Central memory CD8-positive, alpha-beta T cell (primary cell): Measurements from ENCODE around the gene SPEG.
"Not testable (repeated sequence)": the region's sequence is repeated elsewhere in the genome, so short reads cannot be mapped to it uniquely, and the experiment has no call there.

ENCODE experiments used
- ATAC-seq: fragments of 150-1000 bp; cut with Tn5 transposase; replicated peaks from 2 replicates; pipeline ENCODE4 v1.10.0; 2022; ENCODE audit warnings: mild to moderate bottlenecking, moderate FRiP score, moderate number of reproducible peaks; ENCODE audit not compliant: poor library complexity, severe bottlenecking; ENCODE audit errors: extremely low read depth
- DNase-seq, 2 donors: peaks; one replicate each; pipeline ENCODE4 v3.0.0; 2021; ENCODE audit warnings: low spot score in 2 of 2
- H3K27ac Mint-ChIP-seq: one replicate; pipeline ENCODE4 v1.8.0; 2022; ENCODE audit warnings: low read depth, mild to moderate bottlenecking, moderate library complexity, mixed read lengths
- H3K27me3 Mint-ChIP-seq: one replicate; pipeline ENCODE4 v1.8.0; 2022; ENCODE audit warnings: mixed read lengths
- H3K36me3 Mint-ChIP-seq: one replicate; pipeline ENCODE4 v1.8.0; 2022; ENCODE audit warnings: mild to moderate bottlenecking, moderate library complexity, mixed read lengths; ENCODE audit not compliant: insufficient read depth
- H3K4me1 Mint-ChIP-seq: one replicate; pipeline ENCODE4 v1.8.0; 2022; ENCODE audit warnings: mixed read lengths
- H3K4me3 Mint-ChIP-seq: one replicate; pipeline ENCODE4 v1.8.0; 2022; ENCODE audit warnings: mild to moderate bottlenecking, moderate library complexity, mixed read lengths
- H3K9me3 Mint-ChIP-seq: one replicate; pipeline ENCODE4 v1.8.0; 2022; ENCODE audit warnings: mixed read lengths

The SPEG gene

GRCh38 chr2:219398721-219399363 is 35.8 kb upstream of the SPEG start:
- Mint-ChIP-seq H3K36me3 (peaks cover 2% of the 10 kb centered on the region), H3K4me1 (no peaks in the 10 kb centered on the region), H3K4me3 (no peak overlapping the region), H3K27ac (no peak overlapping the region), H3K27me3 (peaks cover 15% of the 10 kb centered on the region), H3K9me3 (no peaks in the 10 kb centered on the region)
- no peak for ATAC-seq
- no peak for DNase-seq

DNA sequence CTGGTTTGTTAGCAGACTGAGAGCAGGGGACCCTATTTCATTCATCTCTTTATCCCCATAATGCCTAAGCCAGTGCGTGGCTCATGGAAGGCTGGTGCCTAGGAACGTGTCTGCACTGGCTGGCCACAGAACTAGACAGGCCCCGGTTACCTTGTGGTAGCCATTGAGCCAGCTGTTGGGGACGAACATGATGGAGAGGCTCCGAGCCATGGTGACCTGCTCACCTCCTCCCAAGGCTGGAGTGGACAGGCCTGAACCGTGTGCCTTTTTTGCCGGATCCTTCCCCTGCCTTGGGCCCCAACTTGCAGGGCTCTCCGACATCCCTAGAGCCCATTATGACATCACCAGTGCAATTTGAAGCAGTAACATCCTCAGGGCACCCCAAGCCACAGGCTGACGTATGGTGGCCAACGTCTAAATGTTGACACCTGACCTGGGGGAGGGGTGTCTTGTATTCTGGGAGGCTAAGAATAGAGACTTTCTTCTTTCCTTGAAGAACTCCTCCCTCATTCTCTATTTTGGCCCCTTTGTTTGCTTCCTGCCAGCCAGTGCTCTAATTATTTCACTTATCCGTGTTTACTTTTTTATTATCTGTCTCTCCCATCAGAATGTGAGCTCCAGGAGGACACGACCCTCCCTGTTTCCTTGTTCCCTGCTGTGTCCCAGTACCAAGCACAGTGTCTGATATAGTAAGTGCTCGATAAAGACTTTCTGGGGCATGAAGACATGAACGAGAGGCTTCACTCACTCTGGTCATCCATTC is 34.7 kb upstream of the SPEG start:
- Mint-ChIP-seq H3K4me1 (no peaks in the 10 kb centered on the region), H3K27ac (no peak overlapping the region), H3K9me3 (no peaks in the 10 kb centered on the region), H3K4me3 (no peak overlapping the region), H3K36me3 (peaks cover 2% of the 10 kb centered on the region), H3K27me3 (peaks cover 26% of the 10 kb centered on the region)
- ATAC-seq (no peak), DNase-seq (no peak)

- no peak for ATAC-seq
- no peak for DNase-seq
- Mint-ChIP-seq H3K27me3 (peaks cover 26% of the 10 kb centered on the region), H3K27ac (no peak overlapping the region), H3K36me3 (peaks cover 2% of the 10 kb centered on the region), H3K4me1 (no peaks in the 10 kb centered on the region), H3K4me3 (no peak overlapping the region), H3K9me3 (no peaks in the 10 kb centered on the region)
These were observed 34.1 kb upstream of the SPEG start for GRCh38 chr2:219400562-219400961.

GRCh38 chr2:219401606-219402005 is 33.0 kb upstream of the SPEG start:
- no peaks in the 10 kb centered on the region for H3K9me3 Mint-ChIP-seq
- no peak overlapping the region for H3K4me3 Mint-ChIP-seq
- no peak overlapping the region for H3K27ac Mint-ChIP-seq
- no peaks in the 10 kb centered on the region for H3K4me1 Mint-ChIP-seq
- H3K27me3 Mint-ChIP-seq = peaks cover 28% of the 10 kb centered on the region
- peaks cover 2% of the 10 kb centered on the region for H3K36me3 Mint-ChIP-seq
- no peak for ATAC-seq
- DNase-seq = no peak

- H3K9me3 Mint-ChIP-seq = no peaks in the 10 kb centered on the region
- no peak overlapping the region for H3K27ac Mint-ChIP-seq
- peaks cover 2% of the 10 kb centered on the region for H3K36me3 Mint-ChIP-seq
- H3K4me1 Mint-ChIP-seq = no peaks in the 10 kb centered on the region
- ATAC-seq = peak; percentile 54
- peaks cover 37% of the 10 kb centered on the region for H3K27me3 Mint-ChIP-seq
- peak in 1 of 2 donors; percentile 31 for DNase-seq
- no peak overlapping the region for H3K4me3 Mint-ChIP-seq
These were observed 31.8 kb upstream of the SPEG start for GRCh38 chr2:219402665-219403515.

GRCh38 chr2:219403861-219404260 is 30.8 kb upstream of the SPEG start:
- no peaks in the 10 kb centered on the region for H3K9me3 Mint-ChIP-seq
- no peak overlapping the region for H3K4me3 Mint-ChIP-seq
- H3K36me3 Mint-ChIP-seq = peaks cover 2% of the 10 kb centered on the region
- DNase-seq (no peak), ATAC-seq (no peak)
- H3K27me3 Mint-ChIP-seq = peaks cover 43% of the 10 kb centered on the region
- no peak overlapping the region for H3K27ac Mint-ChIP-seq
- no peaks in the 10 kb centered on the region for H3K4me1 Mint-ChIP-seq

GRCh38 chr2:219404291-219404910 is 30.2 kb upstream of the SPEG start:
- Mint-ChIP-seq H3K27me3 (peaks cover 47% of the 10 kb centered on the region), H3K4me1 (no peaks in the 10 kb centered on the region)

GRCh38 chr2:219404954-219405353 is 29.7 kb upstream of the SPEG start:
- no peak overlapping the region for H3K27ac Mint-ChIP-seq
- DNase-seq (no peak), ATAC-seq (no peak)
- peaks cover 50% of the 10 kb centered on the region for H3K27me3 Mint-ChIP-seq
- H3K4me1 Mint-ChIP-seq = no peaks in the 10 kb centered on the region
- H3K4me3 Mint-ChIP-seq = no peak overlapping the region
- no peaks in the 10 kb centered on the region for H3K9me3 Mint-ChIP-seq
- peaks cover 2% of the 10 kb centered on the region for H3K36me3 Mint-ChIP-seq

More at GRCh38 chr2:219404291-219404910, 30.2 kb upstream of the SPEG start:
- DNase-seq (no peak), ATAC-seq (no peak)
- Mint-ChIP-seq H3K9me3 (no peaks in the 10 kb centered on the region), H3K36me3 (peaks cover 2% of the 10 kb centered on the region), H3K4me3 (no peak overlapping the region), H3K27ac (no peak overlapping the region)

DNA sequence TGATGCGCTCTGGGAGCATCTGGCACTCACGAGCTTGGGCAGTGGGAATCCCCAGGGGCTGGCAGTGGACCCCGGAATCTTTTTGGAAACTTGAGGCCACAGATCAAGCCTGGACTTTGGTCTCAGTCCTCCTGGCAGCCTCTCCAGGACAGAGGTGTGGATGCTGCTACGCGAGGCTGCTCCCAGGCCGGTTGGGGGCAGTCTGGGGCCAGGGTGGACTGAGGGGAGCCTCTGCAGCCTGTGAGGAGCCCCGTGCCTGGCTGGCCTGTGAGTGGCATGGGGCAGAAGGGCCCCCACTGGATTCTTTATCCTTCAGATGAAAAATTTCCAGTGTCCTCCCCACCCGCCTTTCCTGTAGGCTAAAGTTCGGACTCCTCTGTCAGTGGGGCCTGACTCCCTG is 29.2 kb upstream of the SPEG start:
- Mint-ChIP-seq H3K27me3 (peaks cover 48% of the 10 kb centered on the region), H3K27ac (no peak overlapping the region), H3K36me3 (peaks cover under 1% of the 10 kb centered on the region), H3K4me3 (no peak overlapping the region), H3K4me1 (no peaks in the 10 kb centered on the region), H3K9me3 (no peaks in the 10 kb centered on the region)
- ATAC-seq = no peak
- DNase-seq = no peak

DNA sequence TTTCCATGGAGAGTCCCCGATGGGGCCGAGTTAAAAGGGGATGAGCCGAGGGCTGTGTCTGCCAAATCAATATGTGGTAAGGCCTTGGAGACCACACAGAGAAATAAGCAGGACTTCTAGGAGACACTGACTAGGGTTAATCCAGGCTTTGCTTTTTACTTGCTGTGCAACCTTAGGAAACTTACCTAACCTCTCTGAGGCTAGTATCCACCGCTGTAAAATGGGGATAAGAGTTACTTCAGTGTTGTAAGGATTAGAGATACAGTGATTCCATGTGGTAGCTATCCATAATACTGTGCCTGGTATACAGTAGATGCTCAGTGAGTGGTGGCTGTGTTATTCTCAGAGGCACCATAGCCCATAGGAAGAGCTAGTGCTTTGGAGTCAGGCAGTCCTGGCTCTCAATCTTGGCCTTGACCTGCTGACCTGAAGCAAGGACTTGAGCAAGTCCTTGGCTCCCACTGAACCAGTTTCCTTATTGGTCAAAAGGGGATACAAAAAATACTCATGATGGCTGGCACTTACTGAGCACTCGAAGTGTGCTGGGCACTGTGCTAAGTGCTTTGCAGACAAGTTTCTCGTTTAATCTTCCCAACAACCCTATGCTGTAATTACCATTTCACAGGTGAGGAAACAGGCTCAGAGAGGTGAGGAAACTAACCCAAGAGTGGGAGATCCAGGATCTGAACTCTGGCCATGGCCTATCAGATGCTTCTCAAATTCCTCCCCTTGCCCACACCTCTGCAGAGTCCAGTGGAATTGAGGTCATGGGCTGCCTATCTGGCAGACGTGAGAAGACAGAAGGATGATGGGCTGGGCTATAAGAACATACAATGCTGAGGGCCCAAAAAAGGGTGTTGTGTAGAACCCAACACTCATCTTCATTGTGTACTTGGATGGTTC is 28.4 kb upstream of the SPEG start:
- ATAC-seq = no peak
- no peaks in the 10 kb centered on the region for H3K4me1 Mint-ChIP-seq
- H3K36me3 Mint-ChIP-seq = no peaks in the 10 kb centered on the region
- H3K27me3 Mint-ChIP-seq = peaks cover 47% of the 10 kb centered on the region
- no peak overlapping the region for H3K27ac Mint-ChIP-seq
- no peaks in the 10 kb centered on the region for H3K9me3 Mint-ChIP-seq
- H3K4me3 Mint-ChIP-seq = no peak overlapping the region
- no peak for DNase-seq

DNA sequence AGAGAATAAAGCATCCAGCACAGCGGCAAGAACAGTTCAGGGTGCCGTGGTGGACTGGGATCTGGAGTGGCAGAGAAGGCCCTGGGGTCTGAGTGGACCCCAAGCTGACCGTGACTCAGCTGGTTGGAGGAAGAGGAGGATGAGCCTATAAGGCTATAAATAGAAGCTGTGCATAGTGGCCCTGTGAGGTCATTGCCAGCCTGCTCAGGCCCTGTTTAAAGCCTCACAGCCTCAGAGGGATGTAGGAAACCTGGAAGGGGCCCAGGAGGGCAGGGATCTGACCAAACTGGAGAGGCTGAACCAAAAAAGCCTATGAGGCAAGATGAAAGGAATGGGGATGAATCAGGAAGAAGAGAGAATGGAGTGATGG is 27.8 kb upstream of the SPEG start:
- Mint-ChIP-seq H3K27me3 (peaks cover 52% of the 10 kb centered on the region), H3K4me1 (no peaks in the 10 kb centered on the region), H3K36me3 (no peaks in the 10 kb centered on the region), H3K9me3 (no peaks in the 10 kb centered on the region), H3K27ac (no peak overlapping the region), H3K4me3 (no peak overlapping the region)
- DNase-seq (no peak), ATAC-seq (no peak)

GRCh38 chr2:219407343-219407742 is 27.3 kb upstream of the SPEG start:
- not testable (repeated sequence) for H3K4me3 Mint-ChIP-seq, DNase-seq, H3K27ac Mint-ChIP-seq, H3K9me3 Mint-ChIP-seq, ATAC-seq, H3K4me1 Mint-ChIP-seq, H3K36me3 Mint-ChIP-seq
- H3K27me3 Mint-ChIP-seq = peaks cover 57% of the 10 kb centered on the region
